ENCODE data around the gene SNX10. TPM values are rescaled to one million over a fixed set of nuclear protein-coding genes. Genes with fewer than 3 reads are reported as not detected.

Gene SNX10
- total RNA-seq, 2 donors from 2014 or later: 13.2 to 19.3 TPM

DNA sequence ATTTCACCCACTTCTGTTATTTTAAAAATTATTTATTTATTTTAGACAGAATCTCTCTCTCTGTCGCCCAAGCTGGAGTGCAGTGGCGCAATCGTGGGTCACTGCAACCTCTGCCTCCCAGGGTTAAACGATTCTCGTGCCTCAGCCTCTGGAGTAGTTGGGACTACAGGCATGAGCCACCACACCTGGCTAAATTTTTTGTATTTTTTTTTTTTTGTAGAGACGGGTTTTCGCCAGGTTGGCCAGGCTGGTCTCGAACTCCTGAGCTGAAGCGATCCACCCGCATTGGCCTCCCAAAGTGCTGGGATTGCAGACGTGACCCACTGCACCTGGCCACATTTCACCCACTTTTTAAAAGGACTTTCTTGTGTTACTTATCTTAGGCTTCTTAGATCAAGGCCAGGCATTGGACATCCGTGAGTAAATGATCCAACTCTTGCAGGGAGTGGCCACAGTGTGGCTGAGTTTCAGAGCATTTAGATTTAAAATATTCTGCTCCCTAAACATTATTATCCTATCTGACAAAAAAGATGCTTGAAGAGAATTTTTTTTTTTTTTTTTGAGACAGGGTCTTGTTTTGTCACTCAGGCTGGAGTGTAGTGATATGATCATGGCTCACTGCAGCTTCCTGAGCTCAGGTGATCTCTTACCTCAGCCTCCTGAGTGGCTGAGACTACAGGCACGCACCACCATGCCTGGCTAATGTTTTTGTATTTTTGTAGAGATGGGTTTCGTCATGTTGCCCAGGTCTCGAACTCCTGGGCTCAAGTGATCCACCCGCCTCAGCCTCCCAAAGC, 14.4 kb downstream of the SNX10 start:
- Mint-ChIP-seq H3K4me1 (peaks cover 25% of the 10 kb centered on the region), H3K9me3 (no peaks in the 10 kb centered on the region), H3K36me3 (ENCODE audit: low read depth) (no peaks in the 10 kb centered on the region), H3K27ac (no peak overlapping the region), H3K4me3 (no peak overlapping the region), H3K27me3 (ENCODE audit: insufficient read depth) (no peaks in the 10 kb centered on the region)
- TF ChIP-seq, protein P1, sequence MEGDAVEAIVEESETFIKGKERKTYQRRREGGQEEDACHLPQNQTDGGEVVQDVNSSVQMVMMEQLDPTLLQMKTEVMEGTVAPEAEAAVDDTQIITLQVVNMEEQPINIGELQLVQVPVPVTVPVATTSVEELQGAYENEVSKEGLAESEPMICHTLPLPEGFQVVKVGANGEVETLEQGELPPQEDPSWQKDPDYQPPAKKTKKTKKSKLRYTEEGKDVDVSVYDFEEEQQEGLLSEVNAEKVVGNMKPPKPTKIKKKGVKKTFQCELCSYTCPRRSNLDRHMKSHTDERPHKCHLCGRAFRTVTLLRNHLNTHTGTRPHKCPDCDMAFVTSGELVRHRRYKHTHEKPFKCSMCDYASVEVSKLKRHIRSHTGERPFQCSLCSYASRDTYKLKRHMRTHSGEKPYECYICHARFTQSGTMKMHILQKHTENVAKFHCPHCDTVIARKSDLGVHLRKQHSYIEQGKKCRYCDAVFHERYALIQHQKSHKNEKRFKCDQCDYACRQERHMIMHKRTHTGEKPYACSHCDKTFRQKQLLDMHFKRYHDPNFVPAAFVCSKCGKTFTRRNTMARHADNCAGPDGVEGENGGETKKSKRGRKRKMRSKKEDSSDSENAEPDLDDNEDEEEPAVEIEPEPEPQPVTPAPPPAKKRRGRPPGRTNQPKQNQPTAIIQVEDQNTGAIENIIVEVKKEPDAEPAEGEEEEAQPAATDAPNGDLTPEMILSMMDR (conservative IDR thresholded peaks at IDR 0.05): no peak
- Histone ChIP-seq H3K4me3 (ENCODE audit: low read length) (no peak overlapping the region), H3K27me3 (ENCODE audit: control insufficient read depth, insufficient read depth, low read length, poor library complexity, severe bottlenecking) (no peaks in the 10 kb centered on the region), H3K9ac (ENCODE audit: extremely low read depth, low read length, poor library complexity, severe bottlenecking) (no peak overlapping the region), H3K9me3 (ENCODE audit: control insufficient read depth, low read length) (no peaks in the 10 kb centered on the region), H3K36me3 (ENCODE audit: control insufficient read depth, insufficient read depth, low read length) (no peaks in the 10 kb centered on the region), H3K4me1 (ENCODE audit: control insufficient read depth, insufficient read depth, low read length) (peaks cover 3% of the 10 kb centered on the region), H3K27ac (ENCODE audit: low read depth, low read length) (no peak overlapping the region)
- WGBS, 2 experiments (ENCODE audit: insufficient coverage in 1 of 2, insufficient read length in 1 of 2): 93 to 98% methylated on average over 9 to 16 of the region's 16 CpGs
- DNase-seq: no peak

DNA sequence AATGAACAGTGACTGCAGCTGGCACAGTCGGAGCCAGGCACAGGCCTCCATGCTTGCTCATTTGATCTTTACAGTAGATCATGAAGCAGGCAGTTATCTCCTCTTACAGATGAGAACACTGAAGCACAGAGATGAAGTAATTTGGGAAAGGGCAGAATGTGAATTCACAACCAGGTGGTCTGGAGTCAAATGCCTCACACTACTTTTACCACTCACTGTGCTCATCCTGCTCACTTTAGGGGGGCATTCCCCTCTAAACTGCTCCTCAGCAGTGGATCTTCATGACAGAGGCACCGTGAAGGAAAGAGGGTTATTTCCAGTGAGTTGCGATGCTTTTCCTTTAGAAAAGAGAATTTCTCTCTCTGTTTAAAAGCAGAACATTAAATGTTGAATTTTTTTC, 15.1 kb downstream of the SNX10 start:
- TF ChIP-seq, protein P1 (conservative IDR thresholded peaks at IDR 0.05): no peak
- H3K36me3 Mint-ChIP-seq (ENCODE audit: low read depth): no peaks in the 10 kb centered on the region
- Histone ChIP-seq H3K27ac (ENCODE audit: low read depth, low read length) (no peak overlapping the region), H3K27me3 (ENCODE audit: control insufficient read depth, insufficient read depth, low read length, poor library complexity, severe bottlenecking) (no peaks in the 10 kb centered on the region), H3K4me1 (ENCODE audit: control insufficient read depth, insufficient read depth, low read length) (peaks cover 3% of the 10 kb centered on the region), H3K9ac (ENCODE audit: extremely low read depth, low read length, poor library complexity, severe bottlenecking) (no peak overlapping the region), H3K36me3 (ENCODE audit: control insufficient read depth, insufficient read depth, low read length) (no peaks in the 10 kb centered on the region), H3K4me3 (ENCODE audit: low read length) (no peak overlapping the region), H3K9me3 (ENCODE audit: control insufficient read depth, low read length) (no peaks in the 10 kb centered on the region)
- peaks cover 25% of the 10 kb centered on the region for H3K4me1 Mint-ChIP-seq
- H3K4me3 Mint-ChIP-seq: no peak overlapping the region
- no peak for DNase-seq
- no peaks in the 10 kb centered on the region for H3K9me3 Mint-ChIP-seq
- no peaks in the 10 kb centered on the region for H3K27me3 Mint-ChIP-seq (ENCODE audit: insufficient read depth)
- 79 to 90% methylated on average over 3 of the region's 3 CpGs for WGBS, 2 experiments (ENCODE audit: insufficient coverage in 1 of 2, insufficient read length in 1 of 2)
- H3K27ac Mint-ChIP-seq: no peak overlapping the region

DNA sequence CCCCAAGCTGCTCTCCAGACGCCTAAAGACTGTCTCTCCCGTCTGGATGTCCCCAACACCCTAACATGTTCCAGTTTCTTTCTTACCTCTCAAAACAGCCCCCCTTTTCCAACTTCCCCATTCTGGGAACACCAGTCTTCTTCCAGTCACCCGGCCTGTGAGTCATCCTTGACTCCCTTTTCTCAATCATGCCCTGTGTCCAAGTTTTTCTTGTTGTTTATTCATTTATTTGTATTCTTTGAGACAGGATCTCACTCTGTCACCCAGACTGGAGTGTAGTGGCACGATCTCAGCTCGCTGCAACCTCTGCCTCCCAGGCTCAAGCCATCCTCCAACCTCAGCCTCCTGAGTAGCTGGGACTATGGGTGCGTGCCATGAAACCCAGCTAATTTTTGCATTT, 15.6 kb downstream of the SNX10 start:
- Mint-ChIP-seq H3K27ac (no peak overlapping the region), H3K4me1 (peaks cover 25% of the 10 kb centered on the region), H3K9me3 (no peaks in the 10 kb centered on the region), H3K36me3 (ENCODE audit: low read depth) (no peaks in the 10 kb centered on the region), H3K27me3 (ENCODE audit: insufficient read depth) (no peaks in the 10 kb centered on the region), H3K4me3 (no peak overlapping the region)
- Histone ChIP-seq H3K27ac (ENCODE audit: low read depth, low read length) (no peak overlapping the region), H3K4me1 (ENCODE audit: control insufficient read depth, insufficient read depth, low read length) (peaks cover 3% of the 10 kb centered on the region), H3K9me3 (ENCODE audit: control insufficient read depth, low read length) (no peaks in the 10 kb centered on the region), H3K4me3 (ENCODE audit: low read length) (no peak overlapping the region), H3K9ac (ENCODE audit: extremely low read depth, low read length, poor library complexity, severe bottlenecking) (no peak overlapping the region), H3K36me3 (ENCODE audit: control insufficient read depth, insufficient read depth, low read length) (no peaks in the 10 kb centered on the region), H3K27me3 (ENCODE audit: control insufficient read depth, insufficient read depth, low read length, poor library complexity, severe bottlenecking) (no peaks in the 10 kb centered on the region)
- DNase-seq: no peak
- WGBS, 2 experiments (ENCODE audit: insufficient coverage in 1 of 2, insufficient read length in 1 of 2): 95 to 100% methylated on average over 3 to 6 of the region's 6 CpGs
- TF ChIP-seq, protein P1 (conservative IDR thresholded peaks at IDR 0.05): no peak
